OCI-LY7 (cell line): ENCODE measurements around the gene TAF10. TPM values are rescaled to one million over a fixed set of nuclear protein-coding genes. Genes with fewer than 3 reads are reported as not detected.

ENCODE experiments used
- BruUV-seq: library from RNA; stranded (reverse); fragments of 400-500 nt; replicated peaks from 2 replicates; lab custom pipeline; 2021; lab: Mats Ljungman, UMichigan
- CTCF ChIA-PET: fragments of 300-600 bp; sonication (Branson Sonifier 250); formaldehyde crosslinking; loops from one replicate; lab custom pipeline; 2022; ENCODE audit warnings: antibody characterized with exemption; ENCODE audit not compliant: unreplicated experiment; lab: Charles Lee
- POLR2A ChIA-PET: fragments of 300-600 bp; sonication (Branson Sonifier 250); formaldehyde crosslinking; loops from one replicate; lab custom pipeline; 2022; ENCODE audit warnings: antibody characterized with exemption; lab: Charles Lee
- DNase-seq: peaks from one replicate; pipeline ENCODE4 v3.0.0-alpha.2; 2015; ENCODE audit warnings: low spot score
- H2AFZ ChIP-seq: fragments of 200-600 bp; sonication (generic), shearing (Covaris generic); 2 replicates; pipeline ENCODE4 v1.6.1; 2014; ENCODE audit warnings: mild to moderate bottlenecking, antibody characterized with exemption, low read length, moderate library complexity
- H3K27ac ChIP-seq: fragments of 200-600 bp; sonication (generic); 2 replicates; pipeline ENCODE4 v1.5.1; 2014; ENCODE audit warnings: mixed run types, low read depth, mild to moderate bottlenecking, moderate library complexity, low read length, inconsistent platforms; ENCODE audit not compliant: poor library complexity, severe bottlenecking
- H3K36me3 ChIP-seq: fragments of 200-600 bp; sonication (generic); 2 replicates; pipeline ENCODE4 v1.6.1; 2014; ENCODE audit warnings: mild to moderate bottlenecking, antibody characterized with exemption, low read length, moderate library complexity, mixed read lengths; ENCODE audit not compliant: insufficient read depth
- H3K4me1 ChIP-seq: fragments of 200-600 bp; sonication (generic); 2 replicates; pipeline ENCODE4 v1.5.1; 2014; ENCODE audit warnings: mild to moderate bottlenecking, low read length; ENCODE audit not compliant: insufficient read depth, poor library complexity, severe bottlenecking
- H3K4me2 ChIP-seq: fragments of 200-600 bp; sonication (generic); 2 replicates; pipeline ENCODE4 v1.6.1; 2014; ENCODE audit warnings: mild to moderate bottlenecking, low read length
- H3K4me3 ChIP-seq: fragments of 200-600 bp; sonication (generic); 2 replicates; pipeline ENCODE4 v1.5.1; 2014; ENCODE audit warnings: mild to moderate bottlenecking, low read depth, low read length; ENCODE audit not compliant: poor library complexity, severe bottlenecking
- H3K79me2 ChIP-seq: fragments of 200-600 bp; sonication (generic); 2 replicates; pipeline ENCODE4 v1.6.1; 2016; ENCODE audit warnings: low read depth, mild to moderate bottlenecking, low read length, moderate library complexity, mixed read lengths; ENCODE audit not compliant: insufficient read depth
- H3K9me2 ChIP-seq: fragments of 200-600 bp; sonication (generic); 2 replicates; pipeline ENCODE4 v1.6.1; 2016; ENCODE audit warnings: mild to moderate bottlenecking, low read length, mixed read lengths; ENCODE audit not compliant: insufficient read depth
- H3K9me3 ChIP-seq: fragments of 200-600 bp; sonication (generic); 2 replicates; pipeline ENCODE4 v1.6.1; 2014; ENCODE audit warnings: mild to moderate bottlenecking, mixed run types, low read length, mixed read lengths
- H4K20me1 ChIP-seq: fragments of 200-600 bp; sonication (generic); 2 replicates; pipeline ENCODE4 v1.6.1; 2014; ENCODE audit warnings: mild to moderate bottlenecking, antibody characterized with exemption, low read length, moderate library complexity, mixed read lengths; ENCODE audit not compliant: insufficient read depth
- CTCF ChIP-seq: fragments of 200-600 bp; sonication (generic); conservative IDR thresholded peaks from 2 replicates; pipeline ENCODE4 v1.5.1; 2014; ENCODE audit warnings: mild to moderate bottlenecking, antibody characterized with exemption, low read length, moderate library complexity, mixed read lengths
- EZH2phosphoT487 ChIP-seq: fragments of 200-600 bp; sonication (generic); IDR thresholded peaks from 2 replicates; pipeline ENCODE4 v1.6.1; 2018; ENCODE audit warnings: low read depth, borderline replicate concordance, mild to moderate bottlenecking, mixed run types, antibody characterized with exemption, low read length, moderate library complexity, mixed read lengths
- intact Hi-C: fragments of 100-400 bp; cut with micrococcal nuclease; formaldehyde crosslinking; loops from one replicate; pipeline ENCODE4 v1.10.0; 2022; ENCODE audit not compliant: unreplicated experiment
- total RNA-seq, 2 experiments: library from RNA; depleted of rRNA in 1 of 2; stranded (reverse); fragments of >200 nt in 1 of 2; shearing (Covaris generic) in 1 of 2; gene quantifications; 2 replicates each; pipeline ENCODE4 v1.2.3, GENCODE V29; 2014 to 2022

TAF10 gene
- total RNA-seq, 2 experiments from 2014 or later: 117 to 146 TPM

- no peak overlapping the region for H3K4me3 ChIP-seq
- no TSS peak for BruUV-seq
- no peaks in the 10 kb centered on the region for H3K9me3 ChIP-seq
- ChIA-PET CTCF (no interaction called here), POLR2A (interaction anchor here (1.0 to 1.2 kb wide), 2 partner anchors 9 to 11 kb away, joined by 3 to 5 read pairs; partner anchors contain the start of gene TPP1)
- intact Hi-C loops: no loop called here
- H3K9me2 ChIP-seq: no peaks in the 10 kb centered on the region
- H2AFZ ChIP-seq: no peak overlapping the region
- no peaks in the 10 kb centered on the region for H4K20me1 ChIP-seq
- no peak overlapping the region for H3K27ac ChIP-seq
- no peaks in the 10 kb centered on the region for H3K36me3 ChIP-seq
- TF ChIP-seq CTCF (no peak), EZH2phosphoT487 (no peak)
- 0 out of 2 replicates have a peak overlapping the region, but pooled peaks have one; percentile 20 for H3K4me2 ChIP-seq
- H3K79me2 ChIP-seq: no peaks in the 10 kb centered on the region
- no peaks in the 10 kb centered on the region for H3K4me1 ChIP-seq
- DNase-seq: no peak
These were observed 15.8 kb upstream of the TAF10 start for GRCh38 chr11:6627762-6628241.

- Histone ChIP-seq H3K4me1 (peaks cover 3% of the 10 kb centered on the region), H3K79me2 (no peaks in the 10 kb centered on the region), H2AFZ (no peak overlapping the region), H3K4me3 (no peak overlapping the region), H3K27ac (no peak overlapping the region), H4K20me1 (no peaks in the 10 kb centered on the region), H3K4me2 (0 out of 2 replicates have a peak overlapping the region, but pooled peaks have one; percentile 20), H3K36me3 (no peaks in the 10 kb centered on the region), H3K9me3 (no peaks in the 10 kb centered on the region), H3K9me2 (no peaks in the 10 kb centered on the region)
- ChIA-PET CTCF (no interaction called here), POLR2A (interaction anchor here (1.0 to 1.2 kb wide), 2 partner anchors 8 to 12 kb away, joined by 3 to 5 read pairs; partner anchors contain the start of gene TPP1)
- TF ChIP-seq EZH2phosphoT487: no peak
- TF ChIP-seq CTCF: no peak
- BruUV-seq: no TSS peak
- intact Hi-C loops: no loop called here
- DNase-seq: no peak
These were observed 15.2 kb upstream of the TAF10 start for GRCh38 chr11:6626971-6627761.
